SHP77 treated with DMSO at 0.1 percent for 48 hours (cell line): ENCODE measurements around the gene UAP1.

Experiments used
- DNase-seq: peaks from one replicate; lab custom pipeline; 2025; lab: John Stamatoyannopoulos, UW

Gene UAP1

DNA sequence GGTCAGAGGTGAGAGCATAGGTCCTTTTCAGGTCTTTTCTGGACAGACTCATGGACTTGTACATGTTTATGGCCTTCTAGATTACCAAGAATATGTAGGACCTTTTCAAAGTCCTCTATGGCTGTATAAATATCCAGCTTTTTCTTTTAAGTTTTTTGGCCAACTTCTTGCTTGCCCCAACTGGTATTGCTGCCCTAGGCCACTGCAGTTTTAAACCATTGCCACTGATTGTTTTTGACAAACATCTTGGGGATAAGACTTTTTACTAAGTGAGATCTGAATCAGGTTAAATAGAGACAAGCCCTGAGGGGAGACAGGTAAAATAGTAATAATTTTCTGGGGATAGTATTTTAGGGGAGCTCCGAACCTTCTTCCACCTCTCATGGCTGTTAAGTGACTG lies 56.0 kb downstream of the UAP1 start:
- DNase-seq: no peak

DNA sequence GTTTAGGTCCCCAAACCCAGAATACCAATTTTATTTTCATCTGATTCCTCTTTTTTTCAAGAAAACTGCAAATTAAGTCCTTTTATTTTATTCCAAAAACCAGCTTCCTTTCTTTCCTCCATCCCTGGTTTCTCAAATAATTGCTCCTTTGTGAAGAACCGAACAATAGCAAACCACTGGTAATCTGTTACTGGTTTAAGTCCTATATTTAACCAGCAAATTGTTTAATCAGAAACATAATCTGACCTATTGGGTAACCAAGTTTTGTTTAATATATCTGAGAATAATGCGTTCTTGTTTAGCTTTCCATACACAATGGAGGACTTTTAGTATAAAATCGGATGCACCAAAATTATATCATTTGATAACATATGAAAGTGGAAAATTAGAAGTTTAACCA lies 57.6 kb downstream of the UAP1 start:
- DNase-seq: no peak

DNA sequence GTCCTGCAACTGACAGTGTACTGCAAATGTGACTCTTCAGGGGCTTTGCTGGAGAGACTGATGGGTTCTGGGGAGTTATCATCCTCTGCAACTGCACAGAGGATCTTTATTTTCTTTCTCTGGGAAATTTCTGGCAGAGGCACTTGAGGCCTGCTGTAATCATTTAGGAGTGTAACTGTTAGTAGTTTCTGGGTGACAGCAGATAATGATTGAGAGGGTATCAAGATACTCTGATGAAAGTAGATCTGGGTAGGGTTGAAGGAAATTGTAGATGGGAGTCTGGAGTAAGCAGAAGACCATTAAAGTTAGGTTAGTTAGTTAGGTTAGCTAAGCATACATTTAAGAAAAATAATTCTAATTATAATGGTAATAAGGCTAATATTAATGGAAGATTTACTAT lies 59.7 kb downstream of the UAP1 start:
- DNase-seq: no peak

DNA sequence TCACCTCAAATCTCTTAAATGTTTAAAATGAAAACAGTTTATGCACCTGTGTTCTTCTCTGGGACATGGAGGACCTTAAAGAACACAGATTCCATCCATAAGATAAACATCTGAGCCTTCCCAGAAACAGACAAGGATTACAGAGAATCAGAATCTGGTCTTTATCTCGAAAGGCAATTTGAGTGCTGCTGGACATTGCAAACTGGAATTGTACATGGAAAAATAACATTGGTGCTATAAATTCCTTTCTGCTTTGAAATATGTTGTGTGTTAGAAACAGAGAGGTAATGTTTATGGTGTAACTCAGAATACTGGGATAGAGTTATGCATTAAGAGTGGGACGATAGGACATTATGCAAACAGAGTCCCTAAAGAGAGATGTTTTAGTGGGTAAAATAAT lies 64.2 kb downstream of the UAP1 start:
- no peak for DNase-seq

DNA sequence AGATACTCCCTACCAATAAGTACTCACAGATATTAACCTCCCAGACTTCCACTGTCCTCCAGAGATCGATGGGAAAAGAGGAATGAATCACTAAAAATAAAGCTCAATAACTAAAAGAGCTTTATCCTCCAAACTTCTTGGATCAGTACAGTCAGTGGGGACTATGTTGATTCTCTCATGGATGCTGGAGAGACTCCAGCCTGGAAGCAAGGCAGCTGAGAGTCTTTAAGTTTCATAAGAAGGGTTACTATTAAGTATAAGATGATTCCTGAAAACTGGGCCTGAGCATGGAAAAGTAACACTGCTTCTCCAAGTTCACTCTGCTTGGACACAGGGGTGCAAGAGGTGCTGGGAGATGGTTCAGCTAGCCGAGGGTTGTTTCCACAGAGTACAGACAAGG lies 64.6 kb downstream of the UAP1 start:
- DNase-seq: no peak

DNA sequence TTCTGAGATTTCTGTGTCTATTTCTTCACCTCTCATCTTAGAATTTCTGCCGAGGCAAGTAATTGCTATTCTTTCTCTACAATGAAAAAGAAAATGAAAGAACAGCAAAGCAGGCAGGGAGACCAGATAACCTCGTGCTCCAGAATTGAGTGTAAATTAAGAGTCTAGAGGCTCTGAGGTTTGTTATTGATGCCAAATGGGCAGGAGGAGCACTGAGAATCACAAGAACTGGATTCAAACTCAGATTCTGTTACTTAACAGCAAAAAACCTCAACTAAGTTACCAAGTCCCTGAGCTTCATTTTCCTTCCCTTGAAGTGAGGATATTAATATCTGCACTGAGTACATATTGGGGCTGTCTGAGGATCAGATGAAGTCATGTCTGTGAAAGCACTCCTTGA lies 65.2 kb downstream of the UAP1 start:
- DNase-seq: no peak

DNA sequence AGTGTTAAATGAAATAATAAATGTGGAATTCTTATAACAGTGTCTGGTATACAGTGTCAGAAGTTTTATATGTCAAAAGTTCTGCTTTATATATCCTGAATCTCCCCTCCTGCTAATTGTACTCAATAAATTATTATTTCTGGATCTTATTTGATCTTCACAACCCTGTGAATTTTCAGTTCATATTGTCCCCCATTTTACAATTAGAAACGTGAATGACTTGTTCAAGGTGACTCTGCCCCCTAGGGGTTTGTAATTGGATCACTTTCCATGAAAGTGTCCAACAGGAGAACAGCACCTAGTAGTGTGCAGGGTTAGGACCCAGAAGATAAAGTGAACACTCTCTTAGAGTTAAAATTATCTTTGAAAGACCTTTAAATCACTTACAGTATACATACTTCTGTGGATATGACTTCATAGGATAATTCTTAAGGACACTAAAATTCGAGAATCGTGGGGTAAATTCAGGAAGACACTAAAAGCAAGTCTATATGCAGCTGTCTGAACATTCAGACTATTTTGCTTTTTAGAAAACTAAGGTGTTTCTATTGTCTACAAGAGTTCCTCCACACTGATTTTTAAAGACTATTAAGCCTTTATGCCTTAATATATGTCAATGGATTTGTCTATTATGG lies 66.3 kb downstream of the UAP1 start:
- DNase-seq: peak; percentile 6

DNA sequence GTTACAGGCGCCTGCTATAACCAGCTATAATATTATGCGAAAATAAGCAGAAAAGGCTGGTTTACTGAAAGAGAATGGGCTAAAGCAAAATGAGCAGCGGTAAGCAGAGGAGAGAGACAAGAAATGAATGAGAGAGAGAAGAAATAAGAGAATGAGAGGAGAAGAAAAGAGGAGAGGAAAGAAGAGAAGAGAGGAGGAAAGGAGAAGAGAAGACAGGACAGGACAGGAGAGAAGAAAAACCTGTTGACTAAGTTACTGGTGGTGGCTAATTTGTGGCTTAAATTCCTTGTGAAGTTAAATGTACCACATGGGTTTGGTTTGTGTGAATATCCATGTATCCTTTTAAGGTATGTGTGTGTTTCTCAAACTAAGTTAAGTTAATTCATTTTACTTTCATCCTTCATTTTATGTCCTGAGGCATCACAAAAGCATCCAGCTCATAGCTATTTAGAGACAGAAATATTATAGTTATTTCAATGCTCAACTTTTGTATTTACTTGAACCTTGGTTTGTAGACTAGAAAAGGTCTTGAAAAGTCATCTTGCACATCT lies 67.6 kb downstream of the UAP1 start:
- DNase-seq: no peak

DNA sequence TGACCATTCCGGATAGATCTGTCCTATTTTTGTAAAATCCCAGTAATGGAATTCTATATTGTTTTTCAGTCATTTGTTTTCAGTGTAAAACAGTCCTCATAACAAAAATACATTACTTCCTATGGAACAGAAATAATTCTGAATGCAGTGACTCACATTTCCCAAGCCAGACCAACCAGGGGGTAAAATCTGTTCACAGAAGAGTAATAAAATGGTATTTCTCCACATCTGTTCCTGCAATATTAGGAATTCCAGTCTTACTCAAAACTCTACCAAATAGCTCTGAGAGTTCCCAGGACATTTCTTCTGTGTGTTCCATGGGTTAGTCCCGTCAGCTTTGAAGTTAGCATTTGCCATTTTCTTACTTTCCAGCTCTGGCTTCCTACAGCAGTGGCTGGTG lies 68.1 kb downstream of the UAP1 start:
- no peak for DNase-seq

DNA sequence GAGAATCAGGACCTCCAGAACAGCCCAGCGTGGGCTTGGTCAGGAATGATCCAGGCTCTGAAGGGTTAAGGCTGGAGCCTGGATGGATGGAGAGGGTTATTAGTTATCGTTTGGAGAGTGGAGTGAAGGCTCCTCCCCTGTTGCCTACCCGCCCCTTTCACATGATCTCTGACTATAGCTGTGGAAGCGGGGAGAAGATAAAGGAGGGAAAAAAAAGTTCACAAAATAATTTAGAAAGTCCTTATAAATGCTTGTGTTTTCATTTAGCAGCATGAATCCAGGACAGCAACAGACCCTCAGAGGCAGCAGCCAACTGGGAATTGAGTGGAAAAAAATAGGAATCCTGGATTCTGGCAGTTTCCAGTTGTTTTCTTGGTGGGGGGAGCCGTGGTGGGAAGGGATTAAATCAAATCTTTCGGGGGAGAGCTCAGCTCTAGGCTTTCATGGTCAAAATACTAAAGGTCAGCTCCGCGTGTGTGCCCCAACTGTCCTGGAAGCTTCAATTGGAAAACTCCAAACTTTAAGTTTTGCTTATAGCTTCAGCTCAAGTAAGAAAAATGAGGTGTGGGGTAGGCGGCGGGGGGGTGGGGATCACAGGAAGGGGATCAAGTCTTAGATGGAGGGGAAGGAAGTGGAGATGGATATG lies 70.1 kb downstream of the UAP1 start:
- no peak for DNase-seq

DNA sequence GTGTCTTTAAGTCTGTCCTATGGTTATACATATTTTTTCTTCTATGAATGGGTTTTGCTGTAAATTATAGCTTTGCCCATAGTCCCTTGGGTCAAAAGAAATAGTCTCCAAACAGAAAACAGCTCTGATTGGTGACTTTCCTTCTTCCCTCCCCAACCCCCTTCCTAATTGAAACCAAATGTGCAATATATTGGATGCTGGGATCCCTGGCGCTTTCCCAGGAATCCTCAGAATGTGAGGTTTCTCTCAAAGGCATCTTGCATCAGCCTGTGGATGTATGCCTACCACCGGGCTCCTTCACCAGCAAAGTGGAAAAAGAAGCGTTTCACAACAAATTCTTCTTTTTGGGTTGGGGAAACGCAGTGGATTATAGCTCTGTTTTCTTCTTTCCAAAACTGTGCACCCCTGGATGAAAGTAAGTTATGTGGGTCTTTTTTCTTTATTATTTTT lies 70.7 kb downstream of the UAP1 start, which contains the start of gene DDR2:
Gene DDR2, plus strand, starts transcription at position 248 of the 450 bp plus-strand sequence. CDS start 86,600 bp downstream, outside the sequence.
- DNase-seq: no peak

DNA sequence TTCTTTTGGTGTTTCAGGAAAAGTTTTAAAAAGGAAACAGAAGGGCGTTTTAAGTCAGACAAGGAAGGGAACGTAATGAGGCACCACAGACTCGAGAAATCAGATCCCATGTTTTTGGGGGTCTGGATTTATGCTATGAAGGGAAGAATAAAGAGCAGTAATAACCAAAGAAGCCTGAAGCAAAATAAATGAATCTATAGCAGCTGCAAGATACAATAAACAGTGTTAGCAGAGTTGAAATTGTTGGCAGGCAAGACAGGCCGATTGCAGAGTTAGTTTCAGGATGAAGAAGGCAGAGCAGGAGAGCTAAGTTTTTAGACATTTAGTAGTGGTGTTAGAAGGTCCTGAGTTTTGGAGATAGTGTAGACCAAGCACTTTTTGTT lies 71.2 kb downstream of the UAP1 start:
- DNase-seq: no peak

DNA sequence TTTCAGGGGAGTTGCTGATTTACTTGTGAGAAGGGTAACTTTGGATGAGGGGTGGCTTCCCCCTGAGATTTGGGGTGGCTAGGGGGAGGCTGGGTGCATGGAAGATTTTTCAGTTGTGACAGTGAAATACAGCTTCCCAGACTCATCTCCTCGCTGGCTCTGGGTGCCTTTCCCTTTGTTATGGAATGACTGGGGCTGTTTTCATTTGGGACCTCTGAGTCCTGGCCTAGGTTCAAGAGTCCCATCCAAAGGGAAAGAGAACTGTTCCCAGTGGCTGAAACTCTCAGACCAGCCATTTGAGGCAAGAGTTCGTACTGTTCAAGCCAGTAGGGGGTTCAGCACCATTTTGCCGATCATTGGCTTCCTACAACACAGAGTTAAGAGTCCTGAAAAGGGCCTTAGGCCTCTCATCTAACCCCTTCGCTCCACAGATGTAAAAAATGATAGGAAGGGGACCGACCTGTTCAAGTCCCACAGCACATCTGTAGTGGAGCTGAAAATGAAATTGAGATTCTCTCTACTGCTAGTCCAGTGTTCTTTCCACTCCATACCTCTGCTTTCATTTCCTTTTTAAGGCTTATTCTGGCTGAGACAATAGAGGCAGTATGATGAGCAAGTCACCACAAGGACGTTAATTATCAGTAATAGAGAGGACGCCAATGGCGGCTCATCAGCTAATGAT lies 71.7 kb downstream of the UAP1 start:
- DNase-seq: no peak

DNA sequence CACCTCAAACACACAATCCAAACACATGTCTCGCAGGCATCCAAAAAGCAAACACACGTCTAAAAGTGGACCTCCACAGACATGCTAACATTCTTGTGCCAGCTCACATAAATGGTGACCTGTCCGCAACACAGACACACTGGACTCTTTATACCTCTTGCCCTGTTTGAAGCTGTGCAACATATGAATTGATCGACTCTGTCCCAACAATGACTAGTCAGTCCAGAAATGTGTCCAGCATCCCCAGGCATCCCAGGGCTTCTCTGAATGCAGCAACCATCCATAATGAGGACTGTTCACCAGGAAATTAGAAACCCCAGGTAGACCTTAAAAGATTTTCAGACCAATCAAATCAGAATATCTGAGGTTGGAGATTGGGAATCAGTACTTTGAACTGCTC lies 73.9 kb downstream of the UAP1 start:
- no peak for DNase-seq

DNA sequence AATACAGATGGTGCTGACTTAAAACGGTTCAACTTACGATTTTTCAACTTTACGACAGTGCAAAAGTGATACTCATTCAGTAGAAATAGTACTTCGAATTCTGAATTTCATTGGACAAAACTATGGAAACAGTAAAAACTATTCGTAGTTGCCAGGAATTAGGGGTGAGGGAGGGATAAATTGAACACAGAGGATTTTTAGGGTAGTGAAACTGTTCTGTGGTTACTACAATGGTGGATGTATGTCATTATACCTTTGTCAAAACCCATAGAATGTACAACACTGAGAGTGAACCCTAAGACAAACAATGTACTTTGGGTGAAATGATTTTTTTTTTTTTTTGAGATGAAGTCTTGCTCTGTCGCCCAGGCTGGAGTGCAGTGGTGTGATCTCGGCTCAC lies 78.2 kb downstream of the UAP1 start:
- DNase-seq: no peak

DNA sequence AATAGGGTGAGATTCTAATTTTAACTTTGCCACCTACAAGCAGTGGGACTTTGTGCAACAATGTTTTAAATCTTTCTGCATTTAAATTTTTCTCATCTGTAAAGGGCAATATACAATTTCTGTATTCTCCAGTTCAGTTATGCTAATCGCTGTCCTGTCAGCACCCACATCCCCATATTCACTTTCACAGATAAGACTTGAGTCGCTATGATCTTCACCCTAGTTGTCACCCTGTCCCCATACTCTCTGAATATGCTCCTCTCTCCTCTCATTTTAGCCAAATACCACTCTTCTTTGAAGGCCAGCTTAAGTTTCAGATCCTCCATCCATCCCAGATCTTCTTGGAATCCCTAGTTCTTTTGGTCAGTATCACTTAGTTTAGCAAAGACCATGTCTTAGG lies 79.6 kb downstream of the UAP1 start:
- no peak for DNase-seq

DNA sequence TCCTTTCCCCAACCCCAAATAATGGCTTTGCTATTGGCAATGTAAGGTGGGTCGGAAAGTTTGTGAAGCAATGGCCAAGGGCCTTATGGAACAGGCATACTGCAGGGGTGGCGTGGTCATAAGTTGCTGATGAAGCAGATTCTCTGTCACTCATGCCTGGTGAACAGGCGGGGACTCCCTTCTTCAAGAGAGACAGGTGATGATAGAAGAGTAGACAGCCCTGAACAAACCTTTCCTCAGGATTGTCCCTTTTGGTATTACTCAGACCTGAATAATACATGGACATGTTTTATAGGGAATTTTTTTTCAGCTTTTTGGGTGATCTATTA lies 83.4 kb downstream of the UAP1 start:
- DNase-seq: no peak

DNA sequence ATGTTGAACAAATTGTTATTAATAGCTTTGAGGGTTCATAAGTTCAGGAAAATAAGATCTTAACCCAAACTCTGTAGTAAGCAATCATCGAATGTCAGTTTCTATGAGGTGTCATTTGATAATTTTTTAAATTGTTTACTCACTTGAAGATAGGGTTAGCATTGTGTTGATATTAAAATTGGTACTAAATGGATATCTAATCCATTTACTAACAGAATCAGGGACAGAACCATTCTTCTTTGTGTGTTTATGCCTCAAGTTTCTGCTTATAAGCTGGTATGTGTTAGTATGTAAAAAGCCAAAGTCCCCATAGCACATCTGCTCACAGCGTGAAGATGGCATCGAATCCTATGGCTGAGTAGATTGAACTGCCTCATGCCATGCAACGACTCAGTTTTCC lies 84.1 kb downstream of the UAP1 start:
- no peak for DNase-seq

DNA sequence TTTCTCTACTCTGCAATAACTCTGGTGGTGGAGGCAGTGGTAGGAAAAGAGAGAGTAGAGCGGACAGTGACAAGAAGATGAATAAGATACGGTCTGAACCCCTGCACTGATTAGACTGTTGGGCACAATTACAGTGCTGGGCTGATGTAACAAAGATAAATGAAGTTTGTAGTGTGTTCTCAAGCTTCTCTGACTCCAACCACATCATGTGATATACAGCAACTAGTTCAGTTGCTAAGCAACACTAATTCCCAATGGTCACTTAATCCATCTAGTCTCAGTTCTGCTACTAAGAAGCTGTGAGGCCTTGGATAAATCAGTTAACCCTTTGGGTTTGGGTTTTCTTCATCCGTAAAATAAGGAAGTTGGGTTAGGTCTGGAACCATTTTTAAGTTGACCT lies 88.1 kb downstream of the UAP1 start:
- DNase-seq: no peak
